BE2C (cell line): Measurements from ENCODE around the gene AGPAT3.
A peak's percentile ranks its signal among the peaks of the same experiment; 100 is the strongest.

Experiments used
- DNase-seq: peaks from one replicate; pipeline ENCODE4 v3.0.0-alpha.2; 2020
- H3K27me3 ChIP-seq: fragments of 250-450 bp; sonication (Bioruptor Pico); 2 replicates; pipeline ENCODE4 v1.5.1; 2020; ENCODE audit warnings: mild to moderate bottlenecking
- H3K36me3 ChIP-seq: fragments of 250-450 bp; sonication (Bioruptor Pico); 2 replicates; pipeline ENCODE4 v1.5.1; 2020; ENCODE audit warnings: mild to moderate bottlenecking
- H3K4me1 ChIP-seq: fragments of 250-450 bp; sonication (Bioruptor Pico); 2 replicates; pipeline ENCODE4 v1.5.1; 2020
- H3K4me3 ChIP-seq: 2 replicates; pipeline ENCODE4 v1.5.1; 2011; ENCODE audit warnings: low read depth, low read length
- H3K9me3 ChIP-seq: fragments of 250-450 bp; sonication (Bioruptor Pico); 2 replicates; pipeline ENCODE4 v1.5.1; 2020
- TF ChIP-seq, protein P1 (sequence below): IDR thresholded peaks from 2 replicates; pipeline ENCODE4 v1.5.1; 2012; ENCODE audit warnings: mild to moderate bottlenecking, low read depth, low read length

The AGPAT3 gene

DNA sequence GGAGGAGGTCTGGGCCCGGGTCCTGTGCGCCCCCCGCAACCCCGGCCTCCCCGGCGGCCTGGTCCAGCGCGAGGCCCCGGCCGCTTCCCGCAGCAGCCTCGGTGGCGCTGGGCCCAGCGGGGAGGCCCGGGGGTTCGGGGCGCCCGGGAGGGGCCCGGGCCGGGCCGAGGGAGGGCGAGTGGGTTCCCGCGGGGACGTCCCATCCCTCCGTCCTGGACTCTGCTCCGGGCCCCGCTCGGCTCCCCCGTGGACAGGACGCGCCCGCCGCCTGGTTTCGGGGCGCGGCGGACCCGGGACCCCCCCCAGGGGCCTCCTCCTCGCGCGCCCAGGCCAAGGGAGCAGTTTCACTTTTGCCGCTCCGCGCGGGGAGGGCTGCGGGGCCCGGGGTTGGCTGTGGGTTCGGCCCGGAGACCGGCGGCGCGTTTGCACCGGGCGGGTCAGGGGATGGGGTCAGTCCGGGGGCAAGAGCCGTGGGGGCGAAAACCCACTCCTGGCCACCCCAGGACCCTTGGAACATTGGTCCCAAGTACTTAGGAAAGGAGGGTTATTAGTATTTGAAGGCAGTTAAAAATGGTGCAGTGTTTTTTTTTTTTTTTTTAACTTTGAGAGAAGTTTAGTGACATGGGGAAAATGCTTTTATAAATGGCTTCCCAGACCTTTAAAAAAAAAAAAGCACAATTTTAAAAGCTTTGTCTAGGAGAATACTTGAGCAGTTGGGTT lies 677 bp downstream of the AGPAT3 start:
- no peak for DNase-seq
- no peaks in the 10 kb centered on the region; the same call in 1 of the 2 replicates for H3K27me3 ChIP-seq
- peak overlapping the region; percentile 61 for H3K4me3 ChIP-seq
- no peaks in the 10 kb centered on the region for H3K4me1 ChIP-seq
- peaks cover 7% of the 10 kb centered on the region for H3K36me3 ChIP-seq
- TF ChIP-seq, protein P1, sequence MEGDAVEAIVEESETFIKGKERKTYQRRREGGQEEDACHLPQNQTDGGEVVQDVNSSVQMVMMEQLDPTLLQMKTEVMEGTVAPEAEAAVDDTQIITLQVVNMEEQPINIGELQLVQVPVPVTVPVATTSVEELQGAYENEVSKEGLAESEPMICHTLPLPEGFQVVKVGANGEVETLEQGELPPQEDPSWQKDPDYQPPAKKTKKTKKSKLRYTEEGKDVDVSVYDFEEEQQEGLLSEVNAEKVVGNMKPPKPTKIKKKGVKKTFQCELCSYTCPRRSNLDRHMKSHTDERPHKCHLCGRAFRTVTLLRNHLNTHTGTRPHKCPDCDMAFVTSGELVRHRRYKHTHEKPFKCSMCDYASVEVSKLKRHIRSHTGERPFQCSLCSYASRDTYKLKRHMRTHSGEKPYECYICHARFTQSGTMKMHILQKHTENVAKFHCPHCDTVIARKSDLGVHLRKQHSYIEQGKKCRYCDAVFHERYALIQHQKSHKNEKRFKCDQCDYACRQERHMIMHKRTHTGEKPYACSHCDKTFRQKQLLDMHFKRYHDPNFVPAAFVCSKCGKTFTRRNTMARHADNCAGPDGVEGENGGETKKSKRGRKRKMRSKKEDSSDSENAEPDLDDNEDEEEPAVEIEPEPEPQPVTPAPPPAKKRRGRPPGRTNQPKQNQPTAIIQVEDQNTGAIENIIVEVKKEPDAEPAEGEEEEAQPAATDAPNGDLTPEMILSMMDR = no peak
- H3K9me3 ChIP-seq = no peaks in the 10 kb centered on the region

DNA sequence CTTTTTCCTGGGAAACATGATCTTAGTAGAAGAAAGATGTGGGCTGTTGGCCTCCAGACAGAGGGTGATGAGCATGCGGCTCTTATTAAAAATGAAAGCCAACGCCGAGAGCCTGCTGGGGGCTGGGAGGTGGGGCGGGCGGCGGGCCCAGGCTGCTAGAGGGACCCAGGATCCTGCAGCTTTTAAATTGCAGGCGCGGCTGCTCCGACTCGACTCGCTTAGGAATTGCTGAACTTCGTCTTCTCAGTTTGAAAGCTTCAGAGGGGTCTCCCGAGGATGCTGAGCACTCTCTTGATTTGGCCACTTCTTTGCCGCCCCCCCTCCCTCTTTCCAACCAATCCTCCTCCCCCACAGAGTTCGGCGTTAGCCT lies 1.2 kb downstream of the AGPAT3 start:
- peak; percentile 45 for DNase-seq
- H3K4me3 ChIP-seq = peak overlapping the region; percentile 61
- H3K27me3 ChIP-seq = no peaks in the 10 kb centered on the region; the same call in 1 of the 2 replicates
- peaks cover 10% of the 10 kb centered on the region for H3K36me3 ChIP-seq
- TF ChIP-seq, protein P1 = no peak
- H3K4me1 ChIP-seq = no peaks in the 10 kb centered on the region
- no peaks in the 10 kb centered on the region for H3K9me3 ChIP-seq

DNA sequence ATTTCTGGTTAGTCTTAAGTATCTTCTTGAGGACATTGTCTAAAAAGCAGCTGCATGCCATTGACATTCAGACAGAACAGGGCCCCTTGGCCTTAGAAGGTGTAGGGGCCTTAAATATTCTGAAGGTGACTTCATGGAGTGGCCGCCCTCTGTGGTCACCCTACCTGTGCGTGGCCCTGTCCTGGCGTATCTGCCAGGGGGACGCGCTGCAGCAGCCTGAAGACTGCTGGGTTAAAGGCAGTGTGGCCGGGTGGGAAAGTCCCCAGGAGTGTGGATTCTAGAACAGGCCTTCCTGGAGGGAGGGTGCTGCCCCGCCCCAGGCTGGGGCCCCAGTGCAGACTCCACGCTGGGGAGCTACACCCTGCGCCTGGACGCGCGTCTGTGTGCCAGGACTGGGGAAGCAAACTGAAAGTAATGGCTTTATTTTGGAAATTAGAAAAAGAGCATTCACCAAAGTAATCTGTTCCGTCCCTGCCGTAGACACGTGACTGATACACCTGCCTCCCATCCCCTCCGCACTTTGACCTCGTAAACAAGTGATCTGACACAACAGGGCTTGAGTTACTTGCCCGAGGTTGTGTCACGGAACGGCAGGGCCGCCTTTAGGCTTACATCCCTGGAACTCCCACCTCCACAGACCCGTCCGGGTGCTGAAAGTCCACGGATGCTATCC lies 1.8 kb downstream of the AGPAT3 start:
- Histone ChIP-seq H3K4me3 (peak overlapping the region; percentile 61), H3K9me3 (no peaks in the 10 kb centered on the region), H3K4me1 (no peaks in the 10 kb centered on the region), H3K36me3 (peaks cover 10% of the 10 kb centered on the region), H3K27me3 (no peaks in the 10 kb centered on the region; the same call in 1 of the 2 replicates)
- TF ChIP-seq, protein P1 = no peak
- no peak for DNase-seq

DNA sequence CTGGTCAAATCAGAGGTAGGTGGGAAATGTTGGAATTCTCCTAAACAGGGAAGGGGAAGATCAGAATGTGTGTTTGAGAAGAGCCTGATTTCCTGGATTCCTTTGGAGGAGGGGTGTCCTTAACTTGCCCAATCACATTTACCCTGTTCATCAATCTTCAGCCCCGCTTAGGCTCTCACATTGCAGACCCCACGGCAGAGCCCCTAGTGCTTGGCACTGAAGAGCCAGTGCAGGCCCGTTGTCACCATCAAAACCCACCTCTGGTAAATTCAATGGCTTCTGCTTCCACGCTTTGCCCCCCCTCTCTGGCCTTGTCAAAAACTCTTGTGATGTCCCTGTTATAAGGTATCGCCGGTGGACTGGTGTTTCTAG lies 2.3 kb downstream of the AGPAT3 start:
- no peaks in the 10 kb centered on the region for H3K9me3 ChIP-seq
- H3K27me3 ChIP-seq = no peaks in the 10 kb centered on the region; the same call in 1 of the 2 replicates
- H3K4me1 ChIP-seq = no peaks in the 10 kb centered on the region
- no peak overlapping the region for H3K4me3 ChIP-seq
- TF ChIP-seq, protein P1 = no peak
- peaks cover 10% of the 10 kb centered on the region for H3K36me3 ChIP-seq
- DNase-seq = no peak

DNA sequence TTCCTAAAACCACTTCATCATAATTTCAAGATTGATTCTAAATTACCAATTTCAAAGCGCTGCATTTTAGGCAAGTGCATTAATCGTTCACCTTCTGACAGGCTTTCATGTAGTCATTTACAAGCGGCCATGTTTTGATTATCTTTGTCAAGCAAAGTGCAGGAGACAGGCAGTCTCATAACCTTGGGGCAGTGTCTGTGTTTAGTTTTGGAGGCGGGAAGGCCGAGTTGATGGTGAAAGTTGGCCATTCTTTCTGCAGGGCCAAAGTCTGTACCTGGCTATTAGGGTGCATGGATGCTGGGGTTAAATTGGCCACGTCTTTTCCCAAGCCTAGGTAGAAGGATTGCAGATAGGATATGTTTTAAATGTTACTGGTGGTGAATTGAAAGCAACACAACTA lies 2.9 kb downstream of the AGPAT3 start:
- TF ChIP-seq, protein P1 = no peak
- no peaks in the 10 kb centered on the region; the same call in 1 of the 2 replicates for H3K27me3 ChIP-seq
- H3K36me3 ChIP-seq = peaks cover 10% of the 10 kb centered on the region

DNA sequence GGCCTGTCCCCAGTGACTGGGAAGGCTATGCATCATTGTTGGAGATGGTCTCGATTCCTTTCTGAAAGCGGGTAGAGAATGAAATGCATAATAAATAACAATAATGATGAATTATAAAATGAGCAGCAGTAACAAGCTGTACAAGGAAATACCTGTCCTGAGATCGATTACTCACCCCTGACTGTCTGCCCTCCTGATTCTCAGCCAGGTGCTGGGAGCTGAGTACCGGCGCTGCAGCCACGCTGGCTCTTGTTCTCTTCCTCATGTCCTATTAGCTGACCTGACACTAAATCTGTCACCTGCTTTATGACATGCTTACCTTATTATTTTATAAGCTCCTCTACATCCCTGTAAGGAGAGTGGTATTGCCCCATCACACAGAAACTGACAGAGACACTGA lies 3.4 kb downstream of the AGPAT3 start:
- no peaks in the 10 kb centered on the region; the same call in 1 of the 2 replicates for H3K27me3 ChIP-seq
- H3K9me3 ChIP-seq = no peaks in the 10 kb centered on the region

More for the DNA sequence above, 2.9 kb downstream of the AGPAT3 start:
- H3K4me1 ChIP-seq = no peaks in the 10 kb centered on the region
- H3K4me3 ChIP-seq = no peak overlapping the region
- DNase-seq = no peak
- H3K9me3 ChIP-seq = no peaks in the 10 kb centered on the region

More for the DNA sequence above, 3.4 kb downstream of the AGPAT3 start:
- TF ChIP-seq, protein P1 = no peak
- no peak for DNase-seq
- Histone ChIP-seq H3K4me1 (no peaks in the 10 kb centered on the region), H3K4me3 (no peak overlapping the region), H3K36me3 (peaks cover 14% of the 10 kb centered on the region)
